ENCODE measurements around the gene A1BG.

- TF ChIP-seq CTCF (conservative IDR thresholded peaks at IDR 0.05; ENCODE audit: low read length) (no peak), EZH2phosphoT487 (IDR thresholded peaks at IDR 0.05; ENCODE audit: borderline replicate concordance, low read depth, low read length) (no peak)
These were observed 46.6 kb upstream of the A1BG start for GRCh38 chr19:58399903-58400302.

Measured in OCI-LY7 (cell line).